ENCODE results near the gene RBBP8NL. TPM values are rescaled to one million over a fixed set of nuclear protein-coding genes. Genes with fewer than 3 reads are reported as not detected.

The RBBP8NL gene
- total and polyA plus RNA-seq, 2 donors (not counting 3 experiments of a cell fraction or from before 2014, with no cell fraction given) = not detected

- H3K9ac ChIP-seq (replicated peaks; ENCODE audit: extremely low read depth, insufficient read depth, low read length) = no peak overlapping the region
- CTCF ChIA-PET = interaction anchor here (1.2 kb wide), 1 partner anchor 21 kb away, joined by 5 read pairs; no protein-coding TSS in a partner anchor
- no peaks in the 10 kb centered on the region for H3K27me3 ChIP-seq (ENCODE audit: control insufficient read depth in 2 of 2, insufficient read depth in 2 of 2, low read length in 2 of 2)
- H3K79me2 ChIP-seq (ENCODE audit: control insufficient read depth, insufficient read depth, low read length) = peaks cover 70% of the 10 kb centered on the region
- no peaks in the 10 kb centered on the region for H3K36me3 ChIP-seq (ENCODE audit: control insufficient read depth in 2 of 2, extremely low read depth in 1 of 2, insufficient read depth in 2 of 2, low read length in 2 of 2)
- POLR2A ChIA-PET = no interaction called here
- peaks cover 73% of the 10 kb centered on the region for H3K4me1 ChIP-seq (ENCODE audit: control insufficient read depth, extremely low read depth, insufficient read depth, low read length)
- no peak for FAIRE-seq
- H3K4me2 ChIP-seq (ENCODE audit: insufficient read depth, low read length) = no peak overlapping the region
- TF ChIP-seq GATA2 (IDR thresholded peaks at IDR 0.05; ENCODE audit: insufficient read depth, insufficient read length, low read depth, low read length) = no peak
- TF ChIP-seq JUN (IDR thresholded peaks at IDR 0.05; ENCODE audit: borderline replicate concordance, insufficient read depth, insufficient read length, low read depth) = no peak
- no peak for TF ChIP-seq EZH2 (IDR thresholded peaks at IDR 0.05; ENCODE audit: borderline replicate concordance, low read depth, low read length, severe bottlenecking)
- no peak for TF ChIP-seq FOS (IDR thresholded peaks at IDR 0.05; ENCODE audit: borderline replicate concordance, insufficient read depth, low read length)
- no peak for TF ChIP-seq MAX (IDR thresholded peaks at IDR 0.05; ENCODE audit: insufficient read depth, insufficient read length)
- H3K9me3 ChIP-seq (replicated peaks; ENCODE audit: control insufficient read depth, insufficient read depth, low read length) = no peaks in the 10 kb centered on the region
- no peak for DNase-seq (ENCODE audit: low read depth, low spot score)
- no peak overlapping the region for H3K4me3 ChIP-seq (replicated peaks in 1 of 3; ENCODE audit: insufficient read depth in 1 of 3, low read depth in 1 of 3, low read length in 3 of 3)
- no peak overlapping the region for H3K27ac ChIP-seq (ENCODE audit: insufficient read depth, low read depth, low read length)
- H2AFZ ChIP-seq (ENCODE audit: low read depth, low read length) = no peak overlapping the region
- H4K20me1 ChIP-seq (replicated peaks; ENCODE audit: control insufficient read depth, extremely low read depth, insufficient read depth, low read length) = no peaks in the 10 kb centered on the region
- dilution Hi-C loops (cut with MboI; ENCODE audit: extremely low pct_ligation_motif_present, low sequenced_read_pairs) (no loop called here), intact Hi-C loops (cut with micrococcal nuclease) (no loop called here)
- BruUV-seq (replicated peaks) = no TSS peak
- no peaks in the 10 kb centered on the region for H3K9me1 ChIP-seq (replicated peaks; ENCODE audit: control insufficient read depth, extremely low read depth, insufficient read depth, low read length)
These were observed 66.2 kb downstream of the RBBP8NL start for GRCh38 chr20:62360854-62361798.

Other genes starting within 250 kb of the RBBP8NL start
- gene MTG2, start 244.5 kb downstream of the RBBP8NL start, total RNA-seq = 22.1 and 31.6 TPM in 2 replicates
- gene MTG2, start 244.5 kb downstream of the RBBP8NL start, polyA plus RNA-seq = 19.9 and 22.2 TPM in 2 replicates
- not detected in 2 replicates for gene HRH3, start 207.3 kb downstream of the RBBP8NL start, total RNA-seq
- gene HRH3, start 207.3 kb downstream of the RBBP8NL start, polyA plus RNA-seq = not detected in 2 replicates
- 32.7 and 33.0 TPM in 2 replicates for gene OSBPL2, start 189.0 kb downstream of the RBBP8NL start, total RNA-seq
- gene OSBPL2, start 189.0 kb downstream of the RBBP8NL start, polyA plus RNA-seq = 10.5 and 13.1 TPM in 2 replicates
- gene ADRM1, start 124.5 kb downstream of the RBBP8NL start, total RNA-seq = 144 and 154 TPM in 2 replicates
- 179 and 249 TPM in 2 replicates for gene ADRM1, start 124.5 kb downstream of the RBBP8NL start, polyA plus RNA-seq
- 138 and 145 TPM in 2 replicates for gene LAMA5, start 60.2 kb downstream of the RBBP8NL start, total RNA-seq
- gene LAMA5, start 60.2 kb downstream of the RBBP8NL start, polyA plus RNA-seq = 24.0 and 27.2 TPM in 2 replicates
- 1,627 and 1,644 TPM in 2 replicates for gene RPS21, start 40.4 kb downstream of the RBBP8NL start, total RNA-seq
- 6,186 and 7,710 TPM in 2 replicates for gene RPS21, start 40.4 kb downstream of the RBBP8NL start, polyA plus RNA-seq
- gene CABLES2, start 20.3 kb downstream of the RBBP8NL start, total RNA-seq = 9.9 TPM in 2 replicates
- 7.4 and 7.8 TPM in 2 replicates for gene CABLES2, start 20.3 kb downstream of the RBBP8NL start, polyA plus RNA-seq
- gene GATA5, start 48.5 kb upstream of the RBBP8NL start, total RNA-seq = not detected in 2 replicates
- not detected in 2 replicates for gene GATA5, start 48.5 kb upstream of the RBBP8NL start, polyA plus RNA-seq
- 3.3 and 4.1 TPM in 2 replicates for gene SLCO4A1, start 215.0 kb upstream of the RBBP8NL start, total RNA-seq
- 0.92 and 1.4 TPM in 2 replicates for gene SLCO4A1, start 215.0 kb upstream of the RBBP8NL start, polyA plus RNA-seq